Activated CD8-positive, alpha-beta memory T cell treated with anti-CD3 and anti-CD28 coated beads, Interleukin-2, amount 50 U/mL, for 48 hours (primary cell): ENCODE results near the gene PTPRD.

Experiments
- DNase-seq: peaks from one replicate; pipeline ENCODE4 v3.0.0-alpha.2; 2020

PTPRD gene

DNA sequence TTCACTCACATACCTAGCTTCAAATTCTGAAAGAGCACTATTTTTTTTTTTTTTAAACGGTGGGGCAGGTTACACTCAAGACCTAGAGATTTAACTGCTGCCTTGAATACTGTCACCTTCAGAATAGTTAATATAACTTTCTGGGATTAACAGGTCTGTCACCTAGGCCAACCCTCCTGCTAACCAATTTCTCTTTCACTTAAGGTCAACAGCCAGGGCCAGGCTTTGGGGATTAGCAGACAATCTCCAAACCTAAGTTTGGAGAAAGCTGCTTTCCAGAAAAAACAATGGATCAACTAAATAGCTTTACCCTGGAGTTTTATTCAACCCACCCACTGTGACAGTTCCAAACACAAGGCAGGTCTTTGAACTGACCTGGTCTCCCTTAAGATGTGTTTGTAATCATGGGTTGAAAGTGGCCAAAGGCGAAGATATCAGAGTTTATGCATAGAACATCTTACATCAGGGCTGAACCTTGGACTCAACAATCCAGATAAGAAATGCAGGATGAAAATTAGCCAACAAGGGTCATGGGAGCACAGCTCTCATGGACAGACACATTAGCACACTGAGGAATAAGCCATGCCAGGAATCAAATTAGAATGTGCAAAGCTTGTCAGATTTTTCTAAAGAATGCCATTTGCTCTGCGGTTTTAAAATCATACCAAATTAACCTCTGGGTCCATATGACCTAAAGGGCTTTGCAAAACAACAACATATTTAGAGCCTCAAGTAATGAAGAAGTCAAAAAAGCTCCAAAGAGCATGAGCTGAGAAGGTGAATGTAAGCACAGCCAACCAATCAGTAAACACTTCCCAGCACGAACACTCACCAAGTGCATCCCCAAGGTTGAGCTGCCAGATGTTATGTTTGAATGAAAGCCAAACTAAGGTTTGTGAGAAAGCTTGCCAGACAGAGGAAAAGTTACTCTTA lies 2274.7 kb downstream of the PTPRD start:
- no peak for DNase-seq

DNA sequence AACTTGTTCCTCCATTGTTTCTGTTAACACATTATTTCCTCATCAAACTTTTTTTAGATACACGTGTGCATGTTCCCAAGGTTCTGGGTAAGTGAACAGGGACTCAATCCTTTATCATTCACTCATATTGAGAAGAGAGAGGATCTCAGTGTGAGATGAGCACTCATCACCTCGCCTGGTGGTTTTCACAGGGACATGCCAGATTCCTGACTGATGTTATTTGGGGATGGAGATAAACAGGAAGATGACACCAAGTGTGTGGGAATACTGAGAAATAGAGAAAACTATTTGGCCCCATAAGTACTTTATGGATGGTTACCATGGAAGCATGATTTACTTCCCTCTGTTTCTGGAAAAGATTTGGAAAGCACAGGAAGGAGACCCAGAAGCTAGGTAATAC lies 2279.9 kb downstream of the PTPRD start:
- DNase-seq = no peak

DNA sequence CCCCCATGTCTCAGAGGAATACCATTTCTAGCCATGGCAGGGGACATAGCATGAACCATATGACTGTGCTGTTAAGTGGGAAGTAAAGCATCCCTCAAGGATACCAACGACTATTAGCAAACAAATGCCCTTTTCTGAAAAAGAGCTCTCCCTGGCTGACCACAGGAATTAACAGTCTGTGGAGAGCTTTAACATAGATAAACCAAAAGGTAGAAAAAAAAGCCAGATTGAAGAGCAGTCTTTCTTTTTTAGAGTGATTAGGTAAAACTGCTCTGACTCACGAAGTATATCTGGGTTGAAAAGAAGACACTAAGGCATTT lies 2280.5 kb downstream of the PTPRD start:
- DNase-seq = no peak

DNA sequence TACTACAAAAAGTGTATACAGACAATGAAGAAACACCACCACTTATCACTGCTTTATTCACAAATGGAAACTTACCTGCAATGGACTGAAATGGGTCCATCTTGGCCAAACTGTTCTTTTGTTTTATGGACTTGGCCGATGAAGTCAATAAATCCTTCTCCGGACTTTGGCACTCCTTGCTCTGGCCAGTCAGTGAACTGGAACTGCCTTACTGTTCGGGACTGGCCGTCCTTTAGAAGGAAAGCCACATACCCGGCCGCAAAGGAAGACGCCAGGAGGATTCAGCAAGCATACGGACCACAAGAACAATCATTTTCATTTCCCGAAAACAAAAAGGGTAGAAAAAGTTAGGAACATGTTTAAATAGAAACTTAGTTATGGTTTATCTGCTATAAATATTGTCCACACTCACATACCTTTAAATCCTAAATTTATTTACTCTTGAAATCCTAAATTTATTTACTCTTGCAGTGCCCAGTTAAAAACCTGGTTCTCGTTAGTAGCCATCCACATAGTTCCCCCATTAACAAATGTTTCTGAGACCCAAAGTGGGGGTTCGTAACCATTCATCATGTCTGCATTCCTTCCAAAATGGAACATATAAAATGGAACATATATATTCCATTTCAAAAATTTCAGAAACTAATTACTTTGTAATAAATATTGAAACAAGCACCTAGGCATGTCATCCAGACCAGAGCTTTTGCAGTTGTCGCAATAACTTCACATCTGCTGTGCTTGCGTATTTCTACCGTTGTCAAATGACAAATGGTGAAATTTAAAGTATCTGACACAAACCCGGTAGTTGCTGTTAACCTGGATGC lies 2281.1 kb downstream of the PTPRD start:
- DNase-seq = no peak

DNA sequence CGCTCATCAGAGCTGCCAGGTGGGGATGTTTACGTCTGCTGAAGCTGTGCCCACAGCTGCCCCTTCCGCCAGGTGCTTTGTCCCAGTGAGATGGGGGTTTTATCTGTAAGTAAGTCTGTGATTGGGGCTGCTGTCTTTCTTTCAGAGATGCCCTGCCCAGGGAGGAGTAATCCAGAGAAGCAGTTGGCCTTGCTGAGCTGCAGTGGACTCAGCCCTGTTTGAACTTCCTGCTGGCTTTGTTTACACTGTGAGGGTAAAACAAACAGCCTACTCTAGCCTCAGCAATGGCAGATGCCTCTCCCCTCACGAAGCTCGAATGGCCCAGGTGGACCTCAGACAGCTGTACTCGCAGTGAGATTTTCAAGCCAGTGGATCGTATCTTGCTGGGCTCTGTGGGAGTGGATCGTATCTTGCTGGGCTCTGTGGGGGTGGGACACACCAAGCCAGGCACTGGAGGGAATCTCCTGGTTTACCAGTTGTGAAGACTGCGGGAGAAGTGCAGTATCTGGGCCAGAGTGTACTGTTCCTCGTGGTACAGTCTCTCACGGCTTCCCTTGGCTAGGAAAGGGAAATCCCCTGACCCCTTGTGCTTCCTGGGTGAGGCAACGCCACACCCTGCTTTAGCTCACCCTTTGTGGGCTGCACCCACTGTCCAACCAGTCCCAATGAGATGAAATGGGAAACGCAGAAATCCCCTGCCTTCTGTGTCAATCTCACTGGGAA lies 2283.1 kb downstream of the PTPRD start:
- DNase-seq = no peak

DNA sequence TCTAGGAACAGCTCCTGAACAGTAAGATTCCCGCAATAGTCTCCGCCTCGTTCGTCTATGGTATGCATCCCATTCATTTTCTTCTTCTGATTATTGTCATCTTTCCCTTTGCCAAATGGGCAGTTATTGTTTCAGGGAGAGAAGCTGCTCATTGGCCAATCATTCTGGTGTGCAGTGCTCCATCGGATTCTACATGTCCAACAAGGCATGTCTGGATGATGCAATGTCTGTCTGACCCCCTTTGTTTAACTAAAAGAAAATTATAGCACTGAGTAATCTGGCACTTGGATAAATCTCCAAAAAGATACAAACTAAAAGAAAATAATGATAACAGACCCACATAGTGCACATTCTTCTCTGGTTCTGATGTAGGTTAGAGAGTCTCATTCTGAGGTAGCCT lies 2297.6 kb downstream of the PTPRD start:
- no peak for DNase-seq

DNA sequence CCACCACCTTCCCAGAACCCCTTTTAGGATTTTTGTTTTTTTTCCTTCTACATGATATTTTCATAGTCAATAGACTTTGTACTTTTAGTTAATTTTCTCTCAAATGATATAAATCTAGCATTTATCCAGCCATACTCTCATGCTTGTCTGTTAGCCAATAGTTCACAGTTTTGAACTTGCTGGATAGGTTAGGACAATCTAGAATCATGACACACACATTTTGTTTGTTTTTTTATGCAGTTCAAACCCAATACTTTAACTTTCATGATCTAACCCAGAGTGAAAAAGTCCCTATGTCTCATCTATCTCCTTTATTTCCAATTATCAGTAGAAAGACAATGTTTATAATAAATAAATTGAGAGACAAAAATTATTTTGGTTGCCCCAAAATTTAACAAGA lies 2303.5 kb downstream of the PTPRD start:
- no peak for DNase-seq

DNA sequence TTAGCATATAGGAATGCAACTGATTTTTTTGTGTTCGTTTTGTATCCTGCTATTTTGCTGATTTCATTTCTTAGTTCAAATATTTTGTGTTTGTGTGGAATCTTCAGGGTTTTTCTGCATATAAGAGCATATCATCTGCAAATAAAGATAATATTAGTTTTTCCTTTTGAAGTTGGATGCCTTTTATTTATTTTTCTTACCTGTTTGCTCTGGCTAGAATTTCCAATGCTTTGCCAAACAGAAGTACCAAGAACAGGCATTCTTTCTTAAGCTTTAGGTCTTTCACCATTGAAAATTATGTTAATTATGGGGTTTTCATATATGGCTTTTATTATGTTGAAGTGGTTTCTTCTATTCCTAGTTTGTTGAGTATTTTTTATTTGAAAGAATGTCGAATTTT lies 2308.1 kb downstream of the PTPRD start:
- DNase-seq = no peak

DNA sequence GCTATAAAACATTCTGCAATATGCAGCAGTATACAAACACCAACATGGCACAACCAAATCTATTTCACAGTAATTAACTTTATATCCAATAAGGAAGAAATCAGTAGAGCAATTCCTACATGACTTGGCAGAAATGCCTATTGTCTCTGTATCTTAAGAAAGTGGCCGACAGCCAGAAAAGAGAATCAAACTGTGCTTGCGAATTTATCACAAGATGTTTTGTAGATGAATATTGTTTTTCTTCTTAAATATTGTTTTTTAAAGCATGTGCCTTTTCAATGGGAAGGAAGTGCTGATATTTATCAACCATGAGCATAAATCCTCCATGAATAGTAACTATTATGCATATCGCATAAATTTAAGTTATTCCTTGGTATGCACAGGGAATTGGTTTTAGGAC lies 2311.5 kb downstream of the PTPRD start:
- DNase-seq = no peak

DNA sequence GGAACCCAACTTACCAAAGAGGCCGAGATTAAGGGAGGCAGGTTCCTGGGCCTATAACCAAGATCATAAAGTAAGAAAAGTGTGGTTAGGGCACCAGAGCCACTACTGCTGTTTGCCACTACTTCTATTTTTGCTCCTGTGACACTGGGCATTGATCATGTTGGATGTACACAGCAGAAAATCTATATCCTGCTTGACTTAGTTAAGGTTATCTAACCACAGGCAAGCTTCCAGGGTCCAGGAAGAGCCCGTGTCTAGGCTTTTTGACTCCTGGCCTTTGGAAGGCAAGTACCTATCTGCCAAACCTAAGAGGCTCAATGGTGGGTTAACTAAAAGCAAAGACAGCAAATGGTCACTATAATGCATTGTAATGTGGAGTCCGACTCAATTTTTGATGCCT lies 2315.8 kb downstream of the PTPRD start:
- no peak for DNase-seq

DNA sequence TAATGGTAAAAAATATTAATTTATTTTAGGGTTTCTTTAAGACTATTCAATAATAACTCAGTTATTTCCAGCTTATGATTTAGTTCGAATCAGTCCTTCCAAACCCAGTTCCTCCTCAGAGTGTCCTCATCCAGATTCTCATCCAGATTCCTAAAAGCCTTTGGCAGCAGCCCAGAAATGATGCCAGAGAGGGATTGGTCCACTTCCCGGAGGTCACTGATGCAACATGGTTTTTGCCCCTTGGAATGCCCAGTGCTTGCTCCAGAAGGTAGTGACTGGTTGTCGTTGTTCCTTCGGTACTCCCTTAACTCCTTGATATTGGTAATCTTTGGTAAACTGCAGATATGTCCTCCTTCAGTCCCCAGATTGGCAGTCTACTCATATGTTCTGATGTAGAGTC lies 2320.1 kb downstream of the PTPRD start:
- no peak for DNase-seq

DNA sequence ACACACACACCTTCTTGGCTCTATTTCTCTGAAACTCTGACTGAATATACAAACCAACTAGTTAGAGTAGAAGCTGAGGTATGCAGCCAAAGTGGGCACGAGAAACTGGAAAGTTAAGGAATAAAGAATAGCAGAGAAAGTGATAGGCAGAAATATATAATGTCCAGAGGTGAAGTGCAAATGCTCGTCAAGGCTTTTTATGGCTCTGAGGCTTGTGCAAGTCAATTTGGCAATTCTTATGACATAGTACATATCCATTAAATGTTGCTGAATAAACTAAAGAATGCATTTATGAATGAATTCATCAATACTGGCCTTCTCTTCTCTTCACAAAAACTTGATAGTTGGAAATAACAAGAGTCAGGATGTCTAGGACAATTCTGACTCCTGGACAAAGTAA lies 2323.1 kb downstream of the PTPRD start:
- DNase-seq = no peak

DNA sequence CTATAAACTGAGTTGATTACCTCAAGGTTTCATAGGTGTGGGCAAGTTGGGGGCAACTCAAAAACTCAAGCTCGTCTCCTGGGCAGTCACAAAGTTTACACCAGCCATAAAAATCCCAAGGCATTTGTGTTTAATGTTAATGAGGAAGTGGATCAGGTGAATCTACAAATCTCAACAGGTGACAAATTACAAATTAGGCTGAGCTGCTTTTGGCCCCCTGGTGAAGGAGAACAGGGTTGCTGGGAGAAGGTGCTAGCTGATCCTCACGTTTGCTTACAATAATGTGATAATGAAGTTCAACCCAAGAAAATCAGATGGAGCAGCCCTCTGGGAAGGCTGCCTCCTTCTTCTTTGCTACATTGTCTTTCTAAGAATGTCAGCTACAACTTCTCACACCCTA lies 2324.8 kb downstream of the PTPRD start:
- DNase-seq = no peak

DNA sequence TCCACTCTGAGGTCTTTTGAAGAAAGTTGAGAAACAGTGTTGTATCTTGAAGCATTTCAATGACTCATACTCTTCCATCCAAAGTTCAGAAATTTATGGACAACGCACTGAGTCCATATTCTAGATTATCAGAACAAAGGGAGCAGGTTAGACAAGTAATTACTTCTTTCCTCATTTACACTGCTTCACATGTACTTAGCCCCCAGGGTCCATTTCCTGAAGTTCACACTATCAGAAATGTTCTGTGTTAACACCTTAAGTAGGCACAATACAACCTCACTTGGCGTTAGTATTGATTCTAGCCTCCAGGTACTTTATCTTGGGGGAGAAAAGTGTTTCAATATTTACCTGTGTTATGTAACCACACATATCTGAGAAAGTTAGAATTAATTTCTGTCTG lies 2325.3 kb downstream of the PTPRD start:
- no peak for DNase-seq

DNA sequence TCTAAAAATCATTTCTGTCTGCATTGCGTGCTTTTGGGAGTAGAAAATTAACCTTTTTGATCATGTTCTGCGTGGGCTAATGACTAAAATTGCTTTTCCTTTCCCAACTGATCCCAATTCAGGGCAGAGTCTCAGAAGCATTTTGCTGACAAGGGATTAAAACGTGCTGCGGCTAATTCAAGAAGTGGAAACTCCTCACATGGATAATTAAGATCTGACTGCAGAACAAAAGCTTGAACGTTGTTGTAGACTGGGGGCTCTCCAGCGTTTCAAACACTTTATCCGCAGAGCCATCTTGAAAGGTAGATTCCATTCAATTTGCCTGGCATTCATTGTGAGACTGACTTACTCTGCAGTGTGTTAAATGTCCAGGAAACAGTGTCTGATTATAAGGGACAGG lies 2327.9 kb downstream of the PTPRD start:
- no peak for DNase-seq

DNA sequence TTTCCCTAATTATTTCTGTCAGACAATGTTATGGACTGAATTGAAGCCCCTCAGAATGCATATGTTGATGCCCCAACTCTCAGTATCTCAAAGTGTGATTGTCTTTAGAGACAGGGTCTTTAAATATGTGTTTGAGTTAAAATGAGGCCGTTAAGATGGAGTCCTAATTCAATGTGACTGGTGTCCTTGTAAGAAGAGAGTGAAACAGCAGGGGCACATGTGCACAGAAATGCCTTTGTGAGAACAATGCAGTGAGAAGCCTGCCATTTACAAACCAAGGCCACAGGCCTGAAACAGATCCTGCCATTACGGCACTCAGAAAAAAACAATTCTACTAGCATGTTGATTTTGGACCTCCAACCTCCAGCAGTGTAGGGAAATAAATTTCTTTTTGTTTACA lies 2330.3 kb downstream of the PTPRD start:
- DNase-seq = no peak

DNA sequence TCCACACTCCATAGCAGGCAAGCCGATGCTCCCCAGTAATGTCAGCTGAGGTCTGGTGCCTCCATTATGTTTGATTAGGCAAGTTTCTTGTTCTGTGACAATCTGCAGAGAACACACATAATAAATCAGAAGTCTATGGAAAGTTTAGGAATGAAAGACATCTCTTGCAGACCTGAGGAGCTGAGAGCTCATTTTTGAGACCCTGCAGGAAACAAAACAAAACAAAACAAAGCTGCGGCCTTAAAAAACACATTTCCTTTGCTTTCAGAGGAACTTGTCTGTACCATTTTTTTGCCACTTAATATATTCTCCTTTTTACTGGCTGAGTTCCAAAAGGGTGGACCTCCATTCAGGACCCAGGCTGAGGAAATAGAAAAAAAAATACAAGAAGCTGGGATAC lies 2332.0 kb downstream of the PTPRD start:
- no peak for DNase-seq

DNA sequence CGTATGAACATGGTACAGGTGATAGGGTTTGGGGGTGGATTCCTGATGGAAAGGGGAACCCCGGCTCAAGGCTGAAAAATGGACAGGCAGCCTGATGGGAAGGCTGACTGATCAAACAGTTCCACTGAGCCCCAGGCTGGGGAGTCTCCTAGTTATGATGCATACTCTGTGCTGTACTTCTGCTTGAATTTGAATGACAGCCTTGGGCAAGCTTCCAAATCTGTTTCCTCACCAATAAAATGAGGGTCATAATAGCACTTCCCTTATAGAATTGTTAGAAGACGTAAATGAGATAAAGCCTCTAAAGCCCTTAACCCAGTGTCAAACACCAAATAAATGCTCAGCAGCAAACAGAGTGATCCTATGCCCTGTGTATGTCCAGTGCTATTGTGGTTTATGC lies 2334.8 kb downstream of the PTPRD start:
- no peak for DNase-seq

DNA sequence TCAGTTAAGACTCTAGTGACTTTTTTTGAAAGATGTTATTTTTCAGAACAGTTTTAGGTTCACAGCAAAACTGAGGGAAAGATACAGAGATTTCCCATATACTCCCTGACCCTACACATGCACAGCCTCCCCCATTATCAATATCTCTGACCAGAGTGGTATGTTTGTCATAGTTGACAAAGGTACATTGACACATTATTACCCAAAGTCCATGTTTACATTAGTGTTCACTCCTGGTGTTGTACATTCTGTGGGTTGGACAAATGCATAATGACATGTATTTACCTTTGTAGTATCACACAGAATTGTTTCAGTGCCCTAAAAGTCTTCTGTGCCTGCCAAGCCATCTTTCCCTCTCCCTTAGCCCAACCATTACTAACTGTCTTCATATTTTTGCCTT lies 2342.6 kb downstream of the PTPRD start:
- no peak for DNase-seq

DNA sequence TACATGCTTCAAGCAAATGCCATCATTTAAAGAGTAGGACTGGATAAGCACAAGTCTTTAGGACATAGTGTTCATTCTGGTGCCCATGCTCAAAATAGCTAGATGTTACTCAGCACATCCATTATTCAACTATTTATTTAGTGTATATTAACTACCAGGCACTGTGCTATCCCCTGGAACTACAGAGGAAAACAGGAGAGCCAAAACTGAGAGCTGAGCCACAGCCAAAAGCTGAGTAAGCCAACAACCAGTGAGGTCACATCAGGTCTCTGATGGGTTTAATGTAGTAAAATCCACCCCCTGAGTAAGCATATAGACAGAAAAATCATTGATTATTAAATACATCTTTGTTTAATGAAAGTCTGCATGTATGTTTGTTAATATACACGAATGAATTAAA lies 2343.9 kb downstream of the PTPRD start:
- no peak for DNase-seq

DNA sequence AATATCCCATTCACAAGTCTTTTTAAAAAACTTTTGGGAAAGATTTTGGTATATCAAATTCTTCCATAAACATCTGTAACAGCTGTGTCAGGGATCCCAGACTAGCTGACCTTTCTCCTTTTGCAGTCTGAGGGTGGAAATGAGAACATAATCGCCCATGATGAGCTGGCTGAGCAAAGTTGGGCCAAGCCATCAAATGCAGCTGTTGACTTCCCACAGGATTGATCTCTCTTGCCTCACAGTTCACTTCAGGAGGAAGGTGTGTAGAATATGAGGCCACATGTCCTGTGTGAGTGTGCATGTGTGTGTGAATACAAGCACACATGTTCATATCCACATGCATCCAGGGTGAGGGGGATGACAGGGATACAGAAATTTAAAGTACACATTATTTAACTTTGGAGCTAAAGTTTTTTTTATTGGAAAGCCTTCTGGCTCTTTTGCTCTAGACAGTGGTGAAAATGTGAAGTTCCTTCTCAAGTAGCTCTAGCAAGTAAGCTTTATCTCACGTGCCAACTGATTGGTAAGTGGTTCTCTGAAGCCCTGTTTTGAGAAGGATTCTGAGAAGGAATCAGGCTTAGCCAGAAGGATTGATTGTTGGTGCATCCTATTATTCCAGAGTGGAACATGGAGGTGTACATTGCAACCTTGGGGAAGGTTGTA lies 2344.5 kb downstream of the PTPRD start:
- DNase-seq = no peak

DNA sequence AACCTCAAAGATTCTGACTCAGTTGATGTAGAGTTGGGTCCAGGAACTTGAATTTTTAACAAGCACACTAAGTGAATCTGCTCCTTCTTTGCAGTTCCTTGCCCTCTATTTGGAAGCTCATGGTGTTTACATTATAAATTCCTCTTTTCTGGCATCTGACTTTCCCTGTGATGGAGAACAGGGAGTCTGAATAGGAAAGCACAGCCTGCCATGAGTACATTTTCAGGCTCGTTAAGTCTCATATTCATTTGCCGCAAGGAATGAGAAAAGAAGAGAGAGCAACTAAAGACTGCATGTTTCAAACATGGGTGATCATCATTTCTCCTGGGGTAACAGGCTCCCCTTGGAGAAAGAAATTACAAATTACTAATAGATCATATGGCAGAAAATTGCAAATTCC lies 2345.2 kb downstream of the PTPRD start:
- no peak for DNase-seq

DNA sequence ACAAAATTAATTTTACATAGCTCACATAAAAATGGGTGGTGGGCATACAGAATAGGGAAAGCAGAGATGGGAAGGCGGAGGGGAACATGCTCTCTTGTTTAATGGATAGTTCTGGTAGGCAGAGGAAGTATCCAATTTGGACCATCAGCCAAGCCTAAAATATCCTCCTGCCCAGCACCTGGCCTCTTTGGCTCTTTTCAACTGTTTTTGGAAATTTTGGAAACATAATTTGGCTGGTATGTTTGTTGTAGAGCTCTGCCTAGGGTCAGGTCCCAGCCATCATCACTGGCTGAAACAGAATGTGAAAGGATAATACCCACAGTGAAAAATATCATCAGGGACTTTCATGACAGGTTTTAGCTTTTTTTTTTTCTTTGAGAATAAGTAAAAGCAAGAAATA lies 2345.9 kb downstream of the PTPRD start:
- DNase-seq = no peak
